Fibroblast of skin of left quadriceps (primary cell): ENCODE results near the gene SEC14L2.
"Not testable (repeated sequence)": the region's sequence is repeated elsewhere in the genome, so short reads cannot be mapped to it uniquely, and the experiment has no call there.

Experiments used
- DNase-seq, 2 experiments: peaks; one replicate each; pipeline ENCODE4 v3.0.0-alpha.2; 2013; ENCODE audit warnings: low read depth in 2 of 2

The SEC14L2 gene

GRCh38 chr22:30426388-30427353, 29.9 kb downstream of the SEC14L2 start:
- DNase-seq, result peak in 1 of 2 experiments; percentile 27

- no peak for DNase-seq
These were observed 31.1 kb downstream of the SEC14L2 start for GRCh38 chr22:30427871-30428270.

- no peak for DNase-seq
These were observed 33.1 kb downstream of the SEC14L2 start for GRCh38 chr22:30429887-30430286.

DNA sequence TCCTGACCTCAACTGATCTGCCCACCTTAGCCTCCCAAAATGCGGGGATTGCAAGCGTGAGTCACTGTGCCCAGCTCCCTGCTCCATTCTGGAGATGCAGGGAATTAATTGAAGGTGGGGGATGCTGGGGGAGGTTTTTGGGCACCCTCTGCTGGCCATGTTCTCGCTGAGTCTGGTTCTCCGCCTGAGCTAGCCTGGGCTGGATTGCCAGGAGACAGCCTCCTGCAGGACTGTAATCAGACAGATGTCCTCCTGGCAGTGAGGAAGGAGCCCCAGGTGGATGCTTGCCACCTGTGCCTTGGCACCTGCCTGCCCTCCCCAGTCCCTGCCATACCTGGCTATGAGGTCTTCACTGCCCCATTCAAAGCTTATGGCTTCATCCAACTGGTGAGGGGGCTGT, 34.1 kb downstream of the SEC14L2 start:
- no peak for DNase-seq

DNA sequence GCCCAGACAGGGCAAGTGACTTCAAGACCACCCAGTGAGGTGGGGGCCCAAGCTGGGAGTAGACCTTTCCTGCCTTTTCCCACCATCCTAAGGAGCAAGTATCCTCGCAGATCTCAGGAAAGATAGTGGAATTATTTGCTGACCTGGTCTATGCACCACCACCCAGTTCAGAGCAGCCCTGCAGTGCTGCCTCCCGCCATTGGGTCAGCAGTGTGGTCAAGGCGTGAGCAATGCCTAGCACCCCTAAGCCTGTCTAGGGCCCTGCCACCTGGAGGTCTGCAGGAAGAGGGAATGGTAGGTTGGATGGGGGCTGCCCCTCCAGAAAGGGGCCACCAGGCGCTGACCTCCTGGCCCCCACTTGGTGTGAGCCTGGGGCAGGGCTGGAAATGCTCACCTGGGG, 35.3 kb downstream of the SEC14L2 start:
- DNase-seq, result no peak

- DNase-seq, result no peak
These were observed 35.7 kb downstream of the SEC14L2 start for GRCh38 chr22:30432520-30432919.

DNA sequence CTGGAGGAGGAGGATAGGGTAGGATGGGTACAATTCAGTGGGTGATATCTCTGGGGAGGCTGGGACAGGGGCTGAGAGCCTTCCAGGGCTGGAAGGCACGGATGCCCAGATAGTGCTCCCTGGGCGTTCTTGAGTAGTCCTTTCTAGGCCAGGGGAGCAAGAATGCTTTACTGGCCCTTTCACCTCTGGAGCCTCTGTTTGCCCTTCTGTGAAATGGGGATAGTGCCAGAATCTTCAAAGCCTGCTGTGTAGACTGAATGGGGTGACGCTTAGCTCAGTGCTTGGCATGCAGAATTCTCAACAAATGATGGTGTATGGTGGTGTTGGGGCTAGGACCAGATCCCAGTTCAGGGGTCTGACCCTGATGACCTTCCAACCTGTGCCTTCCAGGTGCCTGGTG, 36.4 kb downstream of the SEC14L2 start:
- no peak for DNase-seq

GRCh38 chr22:30433773-30434172, 37.0 kb downstream of the SEC14L2 start:
- no peak for DNase-seq

DNA sequence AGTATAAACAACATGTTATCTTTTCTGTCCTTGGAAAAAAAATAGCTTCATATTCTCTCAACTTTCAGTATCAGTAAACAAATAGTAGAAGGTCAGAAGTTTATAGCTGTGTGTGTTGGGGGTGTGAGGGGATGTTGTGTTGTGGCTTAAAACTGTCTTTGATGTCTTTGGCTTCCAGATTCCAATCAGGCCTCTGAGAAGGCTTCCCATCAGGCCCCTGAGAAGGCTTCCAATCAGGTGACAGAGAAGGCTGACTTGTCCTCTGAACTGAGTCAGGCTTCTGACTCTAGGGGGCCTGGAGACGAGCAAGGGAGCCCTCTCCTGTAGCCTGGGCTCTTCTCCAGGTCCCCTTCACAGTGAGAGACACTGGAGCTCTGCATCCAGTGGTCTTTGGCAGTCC, 38.0 kb downstream of the SEC14L2 start:
- no peak for DNase-seq

DNA sequence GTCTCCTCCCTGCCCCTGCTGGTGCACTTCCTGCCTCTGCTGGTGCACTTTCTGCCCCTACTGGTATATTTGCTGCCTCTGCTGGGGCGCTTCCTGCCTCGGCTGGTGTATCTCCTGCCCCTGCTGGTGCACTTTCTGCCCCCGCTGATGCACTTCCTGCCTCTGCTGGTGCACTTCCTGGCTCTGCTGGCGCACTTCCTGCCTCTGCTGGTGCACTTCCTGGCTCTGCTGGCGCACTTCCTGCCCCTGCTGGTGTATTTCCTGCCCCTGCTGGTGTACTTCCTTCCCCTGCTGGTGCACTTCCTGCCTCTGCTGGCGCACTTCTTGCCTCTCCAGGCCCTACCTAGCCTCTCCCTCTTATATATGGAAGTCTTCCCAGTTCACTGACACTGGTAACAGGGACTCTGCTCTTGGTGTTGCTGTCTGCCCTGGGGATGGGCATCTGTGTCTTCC, 38.9 kb downstream of the SEC14L2 start:
- no peak for DNase-seq

DNA sequence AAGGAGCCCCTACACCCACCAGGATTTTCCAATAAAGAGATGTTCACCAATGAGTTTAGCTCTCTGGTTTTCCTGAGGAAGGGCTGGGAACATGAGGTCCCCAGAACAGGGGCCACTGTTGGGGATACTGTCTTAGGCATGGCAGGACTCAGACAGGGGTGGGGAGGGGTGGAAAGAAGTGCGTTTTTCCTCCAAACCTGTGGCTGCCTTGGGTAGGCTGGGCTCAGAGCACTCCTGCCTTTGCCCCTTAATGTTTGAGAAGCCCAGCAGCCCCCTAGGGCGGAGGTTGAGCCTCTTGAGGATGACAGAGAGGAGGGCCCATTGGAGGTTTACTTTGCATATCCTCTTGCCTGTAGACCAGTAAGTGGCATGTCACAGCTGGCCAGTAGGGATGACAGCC, 39.4 kb downstream of the SEC14L2 start:
- no peak for DNase-seq

DNA sequence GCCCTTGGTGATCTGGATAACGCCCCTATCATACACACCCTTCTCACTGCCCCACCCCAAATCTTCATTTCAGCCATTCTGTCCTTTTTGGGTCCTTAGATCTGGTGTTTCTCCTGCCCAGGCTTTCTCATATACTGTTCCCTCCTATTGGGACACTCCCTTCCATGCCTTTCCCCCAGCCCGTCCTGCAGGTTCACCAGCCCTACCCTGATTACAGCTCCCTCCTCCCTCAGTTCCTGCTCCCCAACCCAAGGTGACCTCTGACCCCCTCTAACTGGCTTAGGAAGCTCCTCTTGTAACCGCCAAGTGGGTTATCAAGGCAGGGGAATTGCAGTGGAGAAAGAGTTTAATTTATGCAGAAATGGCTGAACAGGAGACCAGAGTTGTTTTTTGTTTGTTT, 41.7 kb downstream of the SEC14L2 start:
- no peak for DNase-seq

- no peak for DNase-seq
These were observed 42.4 kb downstream of the SEC14L2 start for GRCh38 chr22:30439226-30439625.

GRCh38 chr22:30439836-30440235, 43.0 kb downstream of the SEC14L2 start:
- no peak for DNase-seq

DNA sequence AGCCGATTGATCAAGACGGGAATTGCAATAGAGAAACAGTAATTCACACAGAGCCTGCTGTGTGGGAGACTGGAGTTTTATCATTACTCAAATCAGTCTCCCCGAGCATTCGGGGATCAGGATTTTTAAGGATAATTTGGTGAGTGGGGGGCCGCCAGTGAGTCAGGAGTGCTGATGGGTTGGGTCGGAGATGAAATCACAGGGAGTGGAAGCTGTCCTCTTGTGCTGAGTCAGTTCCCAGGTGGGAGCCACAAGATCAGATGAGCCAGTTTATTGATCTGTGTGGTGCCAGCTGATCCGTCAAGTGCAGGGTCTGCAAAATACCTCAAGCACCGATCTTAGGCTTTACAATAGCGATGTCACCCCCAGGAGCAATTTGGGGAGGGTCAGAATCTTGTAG, 44.3 kb downstream of the SEC14L2 start:
- DNase-seq, result no peak

- DNase-seq, result peak in 1 of 2 experiments; percentile 24
These were observed 48.0 kb downstream of the SEC14L2 start for GRCh38 chr22:30444632-30445437.

GRCh38 chr22:30445438-30446145, 48.8 kb downstream of the SEC14L2 start:
- no peak for DNase-seq

DNA sequence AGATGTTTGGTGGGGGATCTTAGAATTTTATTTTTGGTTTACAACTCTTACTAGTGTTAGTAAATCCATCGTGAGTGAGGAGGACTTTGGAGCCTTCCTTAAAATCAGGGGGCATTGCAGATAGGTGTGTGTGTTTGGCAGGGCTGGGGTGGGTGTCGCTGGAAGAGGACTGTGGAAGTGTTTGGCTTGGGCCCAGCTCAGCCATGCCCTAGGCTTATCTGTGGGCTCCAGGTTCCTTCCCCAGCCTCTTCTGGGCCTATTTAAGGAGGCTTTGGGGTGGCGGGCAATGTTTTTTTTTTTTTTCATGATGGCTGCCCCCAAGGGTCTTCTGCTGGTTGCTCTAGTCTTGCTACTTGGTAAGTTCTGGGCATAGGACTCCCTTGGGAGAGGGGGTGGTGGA, 50.8 kb downstream of the SEC14L2 start:
- no peak for DNase-seq

GRCh38 chr22:30451488-30451887, 54.7 kb downstream of the SEC14L2 start:
- DNase-seq, result not testable (repeated sequence)

DNA sequence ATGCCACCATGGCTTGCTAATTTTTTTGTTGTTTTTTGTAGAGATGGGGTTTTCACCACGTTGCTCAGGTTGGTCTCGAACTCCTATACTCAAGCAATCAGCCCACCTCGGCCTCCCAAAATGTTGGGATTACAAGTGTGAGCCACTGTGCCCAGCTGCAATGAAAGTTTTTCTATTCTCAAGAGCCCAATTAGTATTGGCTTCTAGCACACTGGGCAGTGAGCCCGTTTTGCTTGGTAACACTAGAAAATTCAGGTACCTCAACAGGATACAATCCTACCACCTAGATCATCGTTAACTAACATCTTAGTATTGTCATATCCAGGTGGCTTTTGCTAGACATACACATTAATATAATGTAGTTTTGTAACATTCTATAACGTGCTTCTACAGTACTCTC, 56.0 kb downstream of the SEC14L2 start:
- no peak for DNase-seq

DNA sequence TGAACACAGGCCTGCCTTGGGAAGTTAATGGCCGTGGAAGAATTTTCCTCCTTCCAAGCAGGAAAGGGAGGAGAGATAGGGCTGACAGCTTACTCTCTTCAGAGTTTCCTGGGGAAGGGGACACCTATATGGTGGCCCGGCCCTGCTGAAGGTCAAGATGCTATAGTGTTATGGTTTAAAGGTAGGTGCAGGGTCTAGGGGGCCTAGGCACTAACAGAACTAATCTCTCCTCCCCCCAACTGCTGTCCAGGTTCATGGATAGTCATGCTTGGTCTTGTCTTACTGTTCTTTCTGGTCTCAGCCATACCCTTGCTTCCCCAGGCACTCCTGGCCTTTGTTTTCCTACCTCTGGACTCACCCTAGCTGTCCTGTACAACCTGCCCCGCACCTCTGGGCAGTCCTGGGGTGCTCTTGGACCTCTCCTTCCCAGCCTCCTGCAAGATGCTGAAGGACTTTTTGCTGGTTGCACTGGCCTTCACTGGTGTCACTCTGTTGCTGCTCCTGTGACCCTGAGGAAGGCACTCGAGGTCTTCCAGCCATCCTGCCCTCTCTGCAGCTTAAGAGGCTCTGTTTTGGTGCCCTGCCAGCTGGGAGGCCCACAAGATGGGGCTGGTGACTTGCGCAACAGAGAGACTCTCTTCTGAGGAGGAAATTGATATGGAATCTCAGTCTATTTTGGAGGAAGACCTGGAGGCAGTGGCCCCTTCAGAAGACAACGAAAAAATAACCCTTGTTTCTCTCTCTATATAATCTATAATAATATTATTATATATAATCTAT, 57.1 kb downstream of the SEC14L2 start:
- no peak for DNase-seq
